ENCODE results near the gene PDE1C.
"Not testable (repeated sequence)": the region's sequence is repeated elsewhere in the genome, so short reads cannot be mapped to it uniquely, and the experiment has no call there.

Gene PDE1C

DNA sequence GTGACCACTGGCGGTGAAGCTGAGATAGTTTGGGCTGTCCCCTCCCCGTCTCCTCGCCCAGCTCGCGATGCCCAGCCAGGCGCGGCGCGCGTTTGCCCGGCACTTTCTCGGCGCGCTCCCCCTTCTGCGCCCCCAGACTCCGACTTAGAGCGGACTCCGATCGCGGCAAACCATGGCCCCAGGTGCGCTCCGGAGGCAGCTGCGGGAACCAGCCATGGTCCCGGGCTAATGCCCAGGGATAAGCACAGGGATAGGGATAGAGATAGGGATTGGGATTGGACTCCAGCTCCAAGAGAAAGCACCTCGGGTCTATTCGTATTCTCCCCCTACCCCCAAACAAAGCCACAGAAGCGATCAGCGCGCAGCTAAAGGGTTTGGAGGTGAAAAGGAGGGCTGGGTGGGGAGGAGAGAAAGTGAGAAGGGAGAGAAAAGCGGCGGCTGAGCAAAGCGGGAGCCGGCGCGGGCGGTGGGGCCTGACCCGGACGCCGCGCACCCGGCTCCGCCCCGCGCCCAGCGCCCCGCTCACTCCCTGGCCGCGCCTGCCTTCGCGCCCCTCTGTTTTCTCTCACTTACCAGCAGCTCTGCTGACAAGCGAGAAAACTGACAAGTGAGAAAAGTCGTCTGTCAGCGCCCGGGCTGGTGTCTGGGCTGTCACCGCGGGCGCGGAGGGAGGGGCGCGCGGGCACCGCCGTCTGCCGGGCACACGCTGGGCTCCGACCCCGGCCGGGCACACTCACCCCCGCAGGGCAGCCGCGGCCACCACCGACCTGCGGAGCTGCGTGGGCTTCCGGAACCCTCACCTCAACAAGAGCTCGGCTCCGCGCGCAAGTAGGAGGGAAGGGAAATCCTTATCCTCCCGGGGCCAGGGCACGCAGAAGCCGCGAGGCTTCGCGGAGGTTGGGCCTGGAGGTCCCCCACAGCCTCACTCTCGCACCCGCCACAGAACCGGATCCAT is at the start of gene PDE1C:
Gene PDE1C, minus strand, starts transcription at position 2 of the 955 bp plus-strand sequence.
- no peak for DNase-seq (ENCODE audit: low read depth in 2 of 2)

DNA sequence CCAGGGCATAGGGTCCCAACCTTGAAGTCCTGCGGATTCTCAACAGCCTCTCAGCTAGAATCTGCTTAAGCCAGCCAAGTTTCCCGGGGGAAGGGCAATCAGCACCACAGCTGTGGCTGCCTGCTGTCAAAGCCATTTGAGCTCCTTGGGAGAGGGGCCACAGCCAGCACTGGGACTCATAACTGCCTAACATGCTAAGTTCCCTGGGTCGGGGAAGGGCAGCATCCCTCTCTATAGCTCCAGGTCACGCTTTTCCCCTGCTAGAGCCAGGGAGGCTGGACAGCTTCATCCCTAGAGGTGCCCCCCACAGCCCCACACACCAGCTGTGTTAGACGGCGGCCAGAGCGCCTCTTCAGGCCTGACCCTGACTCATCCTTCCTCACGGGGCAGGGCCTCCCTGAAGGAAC is 49.6 kb upstream of the PDE1C start:
- no peak for DNase-seq (ENCODE audit: low read depth in 2 of 2)

DNA sequence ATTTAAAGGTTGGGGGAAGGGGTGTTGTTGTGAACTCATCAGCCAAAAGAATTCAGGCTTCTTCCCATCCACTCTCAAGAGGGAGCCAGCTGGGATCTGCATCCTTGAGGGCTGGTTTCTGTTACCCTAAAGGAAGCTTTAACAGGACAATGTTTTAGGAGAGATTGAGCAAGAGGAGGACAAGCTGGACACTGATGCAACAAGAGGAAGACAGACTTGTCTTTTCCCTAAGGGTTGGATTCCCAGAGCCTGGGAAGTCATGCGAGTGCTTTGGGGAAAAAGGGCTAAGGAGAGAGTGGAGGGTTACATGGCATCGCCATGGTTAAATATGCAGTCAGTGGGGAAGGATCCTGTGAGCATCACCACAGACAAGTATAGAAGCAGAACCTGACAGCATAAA is 47.6 kb upstream of the PDE1C start:
- DNase-seq (ENCODE audit: low read depth in 2 of 2): no peak

DNA sequence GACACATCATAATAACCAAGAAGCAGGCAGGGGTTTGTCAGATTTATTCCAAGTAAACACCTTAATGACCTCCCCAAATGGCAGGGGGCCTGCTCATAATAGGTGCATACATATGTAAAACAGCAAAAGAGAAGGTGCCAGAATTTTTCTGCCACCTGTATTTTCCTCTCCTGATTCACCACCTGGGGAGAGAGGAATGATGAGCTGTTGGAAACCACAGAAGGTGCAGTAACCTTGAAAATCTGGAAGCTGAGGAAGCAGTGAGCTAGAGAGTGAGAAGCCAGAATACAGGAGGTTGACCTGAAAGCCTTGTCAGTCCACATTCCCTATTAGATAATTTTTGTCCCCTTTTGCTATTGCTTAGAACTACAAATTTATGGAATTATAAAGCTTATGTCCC is 46.2 kb upstream of the PDE1C start:
- DNase-seq (ENCODE audit: low read depth in 2 of 2): no peak

DNA sequence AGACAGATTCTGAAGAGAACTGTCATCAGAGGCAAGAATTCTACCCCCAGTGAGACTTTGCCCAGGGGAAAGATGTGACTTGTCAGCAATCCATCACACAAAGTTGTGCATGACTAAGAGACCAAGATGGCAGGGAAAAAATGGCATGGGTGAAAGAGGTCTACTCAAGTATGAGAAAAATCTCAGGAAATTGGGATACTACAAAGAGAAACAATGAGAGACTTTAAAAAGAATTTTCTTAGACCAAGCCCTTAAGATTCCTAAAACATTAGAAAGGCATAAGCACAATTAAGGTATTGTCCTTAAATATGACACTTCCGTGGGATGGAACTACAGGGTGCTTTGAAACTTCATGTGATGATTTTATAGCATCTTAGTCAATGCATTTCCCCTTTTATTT is 45.6 kb upstream of the PDE1C start:
- no peak for DNase-seq (ENCODE audit: low read depth in 2 of 2)

DNA sequence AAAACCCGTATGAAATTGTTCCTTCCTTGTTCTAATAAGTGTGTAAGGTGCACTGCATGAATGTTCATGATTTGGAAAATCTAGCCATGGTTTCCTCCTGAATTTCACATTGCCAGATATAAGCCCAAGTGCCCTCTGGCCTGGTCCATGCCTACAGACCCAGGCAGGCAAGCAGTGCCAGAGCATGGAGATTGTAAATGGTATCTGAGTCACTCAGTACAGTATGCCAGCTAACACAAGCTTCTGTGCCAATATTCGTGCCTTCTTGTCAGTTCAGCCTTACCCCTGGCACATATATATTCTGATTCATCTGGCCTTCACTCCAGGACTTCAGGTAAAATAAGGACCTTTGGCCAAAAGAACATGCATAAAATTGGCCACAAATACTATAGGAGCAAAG is 38.4 kb upstream of the PDE1C start:
- DNase-seq (ENCODE audit: low read depth in 2 of 2): no peak

DNA sequence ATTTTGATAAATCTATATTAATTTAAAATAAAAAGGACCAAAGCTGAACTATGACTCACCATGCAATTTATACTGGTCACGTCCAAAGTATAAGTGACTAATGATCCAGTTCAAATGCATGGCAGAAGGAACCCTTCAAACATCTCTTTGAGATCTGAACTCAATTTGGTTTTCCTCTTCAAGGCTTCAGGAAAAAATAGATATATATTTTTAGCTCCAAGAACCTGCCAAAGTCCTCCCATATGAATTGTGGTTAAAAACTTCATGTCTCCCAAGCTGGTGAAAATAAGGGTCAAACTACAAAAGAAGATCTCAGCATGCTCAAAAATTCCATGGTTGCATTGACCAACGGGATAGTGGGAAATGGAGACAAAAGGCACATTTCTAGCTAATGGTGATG is 34.6 kb upstream of the PDE1C start:
- DNase-seq (ENCODE audit: low read depth in 2 of 2): no peak

DNA sequence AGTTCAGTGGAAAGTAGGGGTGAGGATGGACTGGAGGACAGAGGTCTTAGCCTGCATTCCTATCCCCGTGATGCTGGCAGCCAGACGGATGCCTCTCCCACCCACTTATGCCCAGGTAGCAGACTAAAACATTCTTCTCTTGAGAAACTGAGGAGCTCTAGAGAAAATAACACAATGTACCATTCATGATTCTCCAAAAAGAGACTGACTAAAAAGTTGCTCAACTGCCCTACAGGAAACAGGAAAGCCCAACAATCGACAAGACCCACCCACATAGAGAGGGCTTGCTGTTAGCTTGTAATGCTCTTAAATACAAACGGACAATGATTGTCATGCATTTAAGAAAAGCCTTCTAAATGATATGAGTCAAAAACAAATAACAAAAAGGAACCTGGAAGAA is 33.2 kb upstream of the PDE1C start:
- DNase-seq (ENCODE audit: low read depth in 2 of 2): no peak

DNA sequence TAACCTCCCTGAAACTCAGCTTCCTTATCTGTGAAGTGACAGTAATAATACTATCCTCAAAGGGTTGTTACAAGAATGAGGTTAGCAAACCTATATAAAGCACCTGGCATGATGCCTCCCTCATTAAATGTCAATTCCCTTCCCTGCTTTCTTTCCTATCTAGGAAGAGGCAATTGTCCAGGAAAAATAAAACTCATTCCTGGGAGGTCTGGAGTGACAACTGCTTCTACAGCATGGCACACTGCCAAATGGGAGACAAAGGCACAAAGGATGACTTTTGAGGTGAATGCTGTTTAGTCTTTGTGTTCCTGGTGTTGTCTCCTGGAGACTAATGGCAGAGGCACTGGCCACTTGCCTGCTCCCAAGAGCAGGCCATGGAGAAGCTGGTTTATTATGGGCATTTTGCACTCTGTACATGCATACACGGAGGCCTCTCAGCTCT is 32.2 kb upstream of the PDE1C start:
- no peak for DNase-seq (ENCODE audit: low read depth in 2 of 2)

DNA sequence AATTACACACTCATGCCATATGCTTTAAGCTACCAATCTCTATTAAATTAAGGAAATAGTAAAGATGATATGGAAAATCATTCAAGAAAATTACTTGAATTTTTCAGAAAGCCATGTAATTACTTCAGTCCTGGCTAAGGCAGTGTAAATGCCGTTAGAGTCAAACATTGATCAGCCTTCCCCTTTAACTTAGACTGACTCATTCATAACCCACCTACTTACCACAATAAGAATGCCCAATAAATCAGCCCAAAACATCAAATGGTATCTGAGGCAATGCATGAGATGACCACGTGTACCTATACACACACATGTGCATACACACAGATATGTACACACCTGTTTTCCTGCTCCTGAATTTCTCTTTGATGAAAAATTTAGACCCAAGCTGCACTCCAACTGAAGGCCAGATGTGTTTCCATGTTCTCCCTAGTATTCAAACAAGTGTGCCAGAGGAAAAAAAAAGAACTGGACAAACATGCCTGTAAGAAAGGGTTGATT is 30.2 kb upstream of the PDE1C start:
- DNase-seq (ENCODE audit: low read depth in 2 of 2): no peak

DNA sequence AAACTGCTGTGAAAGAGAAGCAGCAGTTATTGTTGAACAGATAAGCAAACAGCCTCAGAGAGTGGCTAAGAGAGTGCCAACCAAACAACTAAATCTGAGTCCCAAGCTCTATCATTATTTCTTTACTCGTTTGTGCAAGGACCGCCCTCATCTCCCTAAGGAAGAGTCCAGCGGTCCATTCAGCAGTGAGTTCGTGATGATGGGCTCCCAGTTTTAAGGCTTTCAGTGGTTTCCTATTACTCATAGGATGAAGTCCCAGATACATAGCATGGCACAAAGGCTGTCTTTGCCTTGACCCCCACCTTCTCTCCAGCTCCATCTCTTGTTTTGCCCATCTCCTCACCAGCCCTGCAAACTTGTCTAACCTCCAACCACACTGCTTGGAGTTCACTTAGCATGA is 24.3 kb upstream of the PDE1C start:
- DNase-seq (ENCODE audit: low read depth in 2 of 2): no peak

DNA sequence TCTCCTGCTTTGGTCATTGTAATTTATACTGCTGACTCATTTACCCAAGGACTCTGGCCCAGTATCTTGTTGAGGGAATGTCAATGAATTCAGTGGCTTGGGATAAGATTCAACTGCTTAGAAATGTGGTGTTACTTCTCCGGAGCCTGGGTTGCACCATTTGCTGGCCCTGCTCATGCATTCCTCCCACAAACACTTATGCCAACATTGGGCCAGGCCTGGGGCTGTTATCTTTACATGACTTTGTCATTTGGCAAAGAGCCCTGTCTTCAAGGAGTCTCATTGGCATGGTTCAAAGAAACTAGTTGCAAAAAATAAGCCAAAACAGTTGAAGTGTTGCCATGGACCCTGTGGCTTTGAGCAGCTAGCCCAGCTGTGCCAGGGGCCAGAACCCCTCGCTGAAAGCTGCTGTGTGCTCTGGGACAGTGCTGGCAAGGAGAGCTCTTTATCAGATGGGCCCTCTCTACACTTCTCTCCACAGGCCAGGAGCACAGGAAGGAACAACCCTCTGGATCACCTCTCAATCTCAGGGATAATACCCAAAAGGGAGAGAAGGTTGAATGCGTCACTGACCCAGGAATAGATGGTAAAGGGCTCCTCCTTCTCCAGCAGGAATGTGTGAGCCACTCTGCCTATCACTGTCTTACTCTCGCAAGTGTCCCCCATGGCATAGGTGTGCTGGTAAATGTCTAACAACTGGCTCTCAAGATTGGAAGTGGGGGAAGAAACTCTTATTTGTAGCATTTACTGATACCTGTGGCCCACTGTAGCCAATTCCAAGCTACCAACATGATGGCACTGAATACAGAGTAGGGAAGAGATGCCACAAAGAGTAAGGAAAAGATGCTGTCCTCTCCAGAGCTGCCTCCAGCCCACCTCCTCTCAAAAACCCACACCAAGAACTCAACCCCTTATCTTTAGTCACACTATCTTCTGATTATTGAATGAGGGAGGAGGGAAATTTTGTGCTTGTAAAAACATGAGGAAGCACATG is 23.5 kb upstream of the PDE1C start:
- no peak for DNase-seq (ENCODE audit: low read depth in 2 of 2)

DNA sequence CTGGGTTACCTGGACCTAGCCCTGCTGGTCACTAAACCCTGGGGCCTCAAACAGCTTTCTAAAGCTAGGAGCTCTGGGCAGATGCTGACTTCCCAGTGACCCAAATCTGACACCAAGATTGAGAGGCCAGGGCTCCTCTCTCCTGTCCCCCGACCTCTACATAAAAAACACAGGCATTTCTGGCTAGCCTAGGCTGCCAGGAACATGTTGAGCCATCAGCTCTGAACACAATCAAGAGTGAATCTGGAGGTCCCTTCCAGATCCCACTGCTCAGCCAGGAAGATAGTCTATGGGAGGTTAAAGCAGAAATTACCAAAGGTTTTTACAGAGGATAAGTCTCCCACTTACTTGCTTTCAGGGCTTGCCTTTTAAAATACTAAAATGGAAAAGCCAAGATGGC is 22.1 kb upstream of the PDE1C start:
- no peak for DNase-seq (ENCODE audit: low read depth in 2 of 2)

DNA sequence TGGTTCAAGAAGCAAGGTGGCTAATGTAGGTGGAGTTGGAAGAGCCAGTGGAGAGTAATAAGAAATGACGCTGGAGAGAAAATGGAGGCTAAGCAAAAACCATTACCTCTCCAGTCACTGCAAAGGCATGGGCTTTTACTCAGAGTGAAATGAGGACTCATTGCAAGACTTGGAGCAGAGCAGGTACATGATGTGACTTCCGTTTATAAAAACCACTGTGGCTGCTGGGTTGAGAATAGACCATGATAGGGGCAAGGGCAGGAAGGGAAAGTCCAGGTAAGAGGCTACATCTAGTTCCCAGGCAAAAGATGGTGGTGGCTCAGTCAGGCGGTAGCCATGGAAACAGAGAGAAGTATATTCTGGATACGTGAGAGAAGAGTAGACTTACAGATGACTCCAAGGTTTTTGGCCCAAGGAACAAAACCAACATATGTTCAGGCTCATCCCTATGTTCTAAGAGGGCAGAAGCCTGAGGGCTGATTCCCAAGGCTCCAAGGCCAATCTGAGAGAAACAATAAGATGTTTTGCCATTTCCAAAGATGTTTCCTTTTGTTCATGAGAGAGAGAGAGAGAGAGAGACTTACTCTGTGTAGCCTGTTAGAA is 21.5 kb upstream of the PDE1C start:
- DNase-seq (ENCODE audit: low read depth in 2 of 2): no peak

DNA sequence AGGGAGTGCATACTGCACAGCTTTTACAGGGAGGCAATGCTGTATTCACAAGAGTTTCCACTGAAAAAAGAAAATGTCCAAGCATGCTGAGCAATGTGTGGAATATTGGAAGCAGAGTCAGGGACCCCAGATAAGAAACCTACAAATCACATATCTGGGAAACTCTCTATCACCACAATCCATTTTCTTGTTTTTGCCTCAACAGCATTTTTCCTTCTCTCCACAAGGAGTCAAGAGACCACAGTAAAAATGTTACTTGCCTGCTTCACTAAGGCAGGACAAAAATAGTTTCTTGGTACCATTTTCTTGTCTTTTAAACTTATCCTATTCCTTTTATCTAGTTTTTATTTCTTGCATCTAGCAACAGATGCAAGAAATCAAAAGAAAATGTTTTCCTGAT is 19.5 kb upstream of the PDE1C start:
- DNase-seq (ENCODE audit: low read depth in 2 of 2): no peak

DNA sequence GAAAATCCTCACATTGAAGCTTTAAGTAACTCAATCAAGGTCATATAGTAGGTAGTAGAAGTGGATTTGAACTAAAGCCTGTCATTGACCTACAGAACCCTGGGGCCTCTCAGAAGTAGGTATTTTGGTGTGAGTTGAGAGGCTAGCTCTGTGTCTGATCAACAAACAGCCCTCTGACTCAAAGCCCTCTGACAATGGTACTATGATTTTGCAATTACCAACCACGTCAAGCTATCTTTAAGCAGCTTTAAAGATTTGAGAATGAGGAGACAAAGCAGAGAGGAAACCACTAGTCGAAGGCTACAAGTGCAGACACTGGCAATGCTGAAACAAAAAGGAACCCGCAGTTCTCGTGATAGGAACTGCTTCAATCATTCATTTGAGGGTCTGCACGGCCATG is 19.0 kb upstream of the PDE1C start:
- DNase-seq (ENCODE audit: low read depth in 2 of 2): no peak

DNA sequence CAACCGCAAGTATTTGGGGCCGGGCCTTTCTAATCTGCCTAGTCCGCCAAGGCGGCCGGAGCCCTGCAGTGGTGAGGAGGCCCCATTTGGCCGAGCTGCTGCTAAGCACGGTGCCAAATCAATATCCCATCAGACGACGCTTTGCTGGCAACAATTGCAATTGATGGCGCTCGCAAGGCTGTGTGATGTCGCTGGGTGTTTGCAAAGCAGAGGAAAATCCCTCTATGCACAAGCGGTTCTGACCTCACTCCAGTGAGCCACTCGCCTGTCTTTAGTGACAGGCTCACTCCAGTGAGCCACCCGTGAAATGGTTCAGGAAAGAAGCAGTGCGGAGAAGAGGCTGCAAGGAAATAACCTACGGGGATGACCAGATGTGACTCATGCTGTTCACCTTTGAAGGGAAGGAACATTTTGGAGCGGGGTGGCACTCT is 18.3 kb upstream of the PDE1C start:
- DNase-seq (ENCODE audit: low read depth in 2 of 2): no peak

DNA sequence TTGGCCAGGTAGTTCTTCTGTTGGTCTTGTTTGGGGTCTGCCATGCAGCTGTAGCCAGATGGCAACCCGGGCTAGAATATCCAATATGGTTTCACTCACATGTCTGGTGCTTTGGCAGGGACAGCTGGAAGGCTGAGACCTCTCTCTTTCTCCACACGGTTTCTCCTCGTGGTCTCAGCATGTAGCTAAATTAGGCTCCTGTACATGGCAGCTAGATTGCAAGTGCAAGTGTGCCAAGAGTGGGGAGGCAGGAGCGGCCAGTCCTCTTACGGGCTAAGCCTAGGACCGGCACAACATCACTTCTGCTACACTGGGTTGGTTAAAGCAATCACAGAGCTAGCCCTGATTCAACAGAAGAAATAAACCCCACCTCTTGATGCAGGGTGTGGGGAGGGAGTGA is 9.3 kb upstream of the PDE1C start:
- DNase-seq (ENCODE audit: low read depth in 2 of 2): no peak

DNA sequence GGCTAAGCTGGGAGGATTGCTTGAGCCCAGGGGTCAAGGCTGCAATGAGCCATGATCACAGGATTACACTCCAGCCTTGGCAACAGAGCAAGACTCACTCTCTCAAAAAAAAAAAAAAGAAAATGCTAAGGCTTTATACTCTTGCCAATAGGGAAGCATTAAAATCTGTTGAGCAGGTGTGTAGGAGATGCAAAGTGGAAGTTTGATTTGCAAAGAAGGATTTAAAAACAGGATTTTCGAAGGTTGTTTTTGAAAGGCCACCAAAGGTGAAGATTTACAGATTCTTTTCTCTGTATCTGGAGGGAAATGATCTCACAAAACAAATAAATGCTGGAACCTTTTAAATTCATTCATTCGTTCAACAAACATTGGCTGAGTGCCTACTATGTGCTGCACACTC is 8.6 kb upstream of the PDE1C start:
- no peak for DNase-seq (ENCODE audit: low read depth in 2 of 2)

DNA sequence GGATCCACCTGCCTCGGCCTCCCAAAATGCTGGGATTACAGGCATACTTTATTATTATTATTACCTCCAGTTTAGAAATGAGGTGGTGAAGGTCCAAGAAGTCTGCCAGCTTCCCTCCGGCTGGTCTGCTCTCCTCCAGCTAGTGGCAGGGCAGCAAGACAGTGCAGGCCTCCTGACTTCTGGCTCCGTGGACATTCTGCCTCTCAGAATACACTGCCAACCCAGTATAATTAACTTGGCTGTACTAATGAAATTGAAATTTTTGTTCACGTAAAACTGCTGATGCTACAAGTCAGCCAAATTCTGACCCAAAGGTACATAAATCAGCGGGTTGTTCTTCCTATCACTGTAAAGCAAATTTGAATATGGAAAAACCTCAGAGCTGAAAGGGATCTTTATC is 7.6 kb upstream of the PDE1C start:
- DNase-seq (ENCODE audit: low read depth in 2 of 2): no peak

DNA sequence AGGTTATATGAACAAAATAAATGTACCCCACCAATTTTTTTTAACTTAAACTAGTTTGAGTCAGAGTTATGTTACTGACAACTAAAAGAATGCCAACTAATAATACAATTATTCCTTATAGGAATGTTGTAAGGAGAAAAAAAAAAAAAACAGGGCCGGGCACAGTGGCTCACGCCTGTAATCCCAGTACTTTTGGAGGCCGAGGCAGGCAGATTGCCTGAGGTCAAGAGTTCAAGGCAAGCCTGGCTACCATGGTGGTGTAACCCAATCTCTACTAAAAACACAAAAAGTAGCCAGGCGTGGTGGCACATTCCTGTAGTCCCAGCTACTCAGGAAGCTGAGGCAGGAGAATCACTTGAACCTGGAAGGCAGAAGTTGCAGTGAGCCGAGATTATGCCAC is 6.6 kb upstream of the PDE1C start:
- DNase-seq (ENCODE audit: low read depth in 2 of 2): not testable (repeated sequence)

DNA sequence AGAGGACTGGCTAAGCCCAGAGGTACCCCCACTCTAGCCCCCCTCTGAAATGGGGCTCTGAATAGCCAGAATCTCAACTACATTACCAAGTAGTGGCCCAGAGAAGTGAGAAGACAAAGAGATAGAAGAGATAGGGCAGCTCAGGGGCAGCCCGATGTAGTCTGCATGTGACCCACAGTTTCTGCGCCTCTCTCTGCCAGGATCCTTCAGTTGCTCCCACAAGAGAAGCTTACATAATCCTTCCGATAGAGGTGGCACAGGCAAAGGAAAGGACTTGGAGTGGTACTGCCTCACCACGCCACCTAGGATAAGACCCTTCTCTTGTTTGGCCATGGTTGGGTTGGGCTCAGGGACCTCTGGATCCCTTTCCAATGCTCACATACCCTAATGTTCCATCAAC is 5.4 kb upstream of the PDE1C start:
- no peak for DNase-seq (ENCODE audit: low read depth in 2 of 2)
